Trophoblast cell (in vitro differentiated cells and primary cell): ENCODE measurements around the gene FCGR3A.
"Not testable (repeated sequence)": the region's sequence is repeated elsewhere in the genome, so short reads cannot be mapped to it uniquely, and the experiment has no call there.

ENCODE experiments used
- DNase-seq, 2 donors: peaks; one replicate each; pipeline ENCODE4 v3.0.0-alpha.2; 2016
- H2AFZ ChIP-seq: 2 replicates; pipeline ENCODE4 v1.6.1; 2013; ENCODE audit warnings: low read length, moderate library complexity, mild to moderate bottlenecking; ENCODE audit not compliant: insufficient read depth, poor library complexity
- H2AK5ac ChIP-seq: 2 replicates; pipeline ENCODE4 v1.6.1; 2013; ENCODE audit warnings: mild to moderate bottlenecking, low read length
- H2BK120ac ChIP-seq: 2 replicates; pipeline ENCODE4 v1.6.1; 2013; ENCODE audit warnings: low read length, mild to moderate bottlenecking, moderate library complexity; ENCODE audit not compliant: insufficient read depth, poor library complexity
- H2BK12ac ChIP-seq: 2 replicates; pipeline ENCODE4 v1.6.1; 2013; ENCODE audit warnings: mild to moderate bottlenecking, low read length, moderate library complexity
- H2BK5ac ChIP-seq: 2 replicates; pipeline ENCODE4 v1.6.1; 2013; ENCODE audit warnings: low read length, low read depth, moderate library complexity, mild to moderate bottlenecking; ENCODE audit not compliant: poor library complexity
- H3K14ac ChIP-seq: 2 replicates; pipeline ENCODE4 v1.6.1; 2013; ENCODE audit warnings: mild to moderate bottlenecking, low read length
- H3K18ac ChIP-seq: 2 replicates; pipeline ENCODE4 v1.6.1; 2013; ENCODE audit warnings: mild to moderate bottlenecking, low read length
- H3K23ac ChIP-seq: 2 replicates; pipeline ENCODE4 v1.6.1; 2013; ENCODE audit warnings: low read length
- H3K27ac ChIP-seq: 2 replicates; pipeline ENCODE4 v1.5.1; 2013; ENCODE audit warnings: low read depth, mild to moderate bottlenecking, inconsistent platforms, low read length, moderate library complexity
- H3K27me3 ChIP-seq: 2 replicates; pipeline ENCODE4 v1.6.1; 2013; ENCODE audit warnings: inconsistent platforms, mild to moderate bottlenecking, low read length, moderate library complexity; ENCODE audit not compliant: insufficient read depth
- H3K36me3 ChIP-seq, 2 experiments: 1 replicate in 1 of 2; 2 replicates in 1 of 2; pipeline ENCODE4 v1.6.1; 2013; ENCODE audit warnings: low read length in 2 of 2, mild to moderate bottlenecking in 2 of 2, moderate library complexity in 1 of 2; ENCODE audit not compliant: insufficient read depth in 2 of 2, control insufficient read depth in 1 of 2
- H3K4ac ChIP-seq: 2 replicates; pipeline ENCODE4 v1.6.1; 2013; ENCODE audit warnings: low read depth, mild to moderate bottlenecking, low read length, moderate library complexity
- H3K4me1 ChIP-seq, 2 experiments: 1 replicate in 1 of 2; 2 replicates in 1 of 2; pipeline ENCODE4 v1.6.1; 2013; ENCODE audit warnings: low read length in 2 of 2, mild to moderate bottlenecking in 2 of 2, moderate library complexity in 1 of 2; ENCODE audit not compliant: insufficient read depth in 2 of 2, control insufficient read depth in 1 of 2
- H3K4me2 ChIP-seq: 2 replicates; pipeline ENCODE4 v1.6.1; 2013; ENCODE audit warnings: inconsistent platforms, mild to moderate bottlenecking, low read length, moderate library complexity
- H3K4me3 ChIP-seq: 2 replicates; pipeline ENCODE4 v1.5.1; 2013; ENCODE audit warnings: mild to moderate bottlenecking, low read depth, low read length, inconsistent platforms
- H3K79me1 ChIP-seq: one replicate; pipeline ENCODE4 v1.6.1; 2013; ENCODE audit warnings: low read length
- H3K79me2 ChIP-seq: 2 replicates; pipeline ENCODE4 v1.6.1; 2013; ENCODE audit warnings: low read length, mild to moderate bottlenecking; ENCODE audit not compliant: control insufficient read depth, insufficient read depth, poor library complexity
- H3K9ac ChIP-seq: 2 replicates; pipeline ENCODE4 v1.6.1; 2013; ENCODE audit warnings: mild to moderate bottlenecking, low read length
- H3K9me3 ChIP-seq: 2 replicates; pipeline ENCODE4 v1.6.1; 2013; ENCODE audit warnings: low read depth, mild to moderate bottlenecking, control low read depth, inconsistent platforms, low read length; ENCODE audit not compliant: insufficient read depth
- H4K12ac ChIP-seq: 2 replicates; pipeline ENCODE4 v1.6.1; 2013; ENCODE audit warnings: low read depth, mild to moderate bottlenecking, low read length, moderate library complexity
- H4K8ac ChIP-seq: 2 replicates; pipeline ENCODE4 v1.6.1; 2013; ENCODE audit warnings: low read depth, mild to moderate bottlenecking, low read length, moderate library complexity
- H4K91ac ChIP-seq: one replicate; pipeline ENCODE4 v1.6.1; 2013; ENCODE audit warnings: low read depth, mild to moderate bottlenecking, low read length, moderate library complexity
- WGBS: extraction: QIAGEN DNeasy Blood & Tissue Kit; methylation state at CpG from one replicate; pipeline ENCODE4 v1.1.7; 2013; ENCODE audit warnings: missing lambda C conversion rate; ENCODE audit not compliant: insufficient read length, insufficient coverage; ENCODE audit errors: extremely low coverage; 5-methylcytosine and 5-hydroxymethylcytosine counted together

The FCGR3A gene

DNA sequence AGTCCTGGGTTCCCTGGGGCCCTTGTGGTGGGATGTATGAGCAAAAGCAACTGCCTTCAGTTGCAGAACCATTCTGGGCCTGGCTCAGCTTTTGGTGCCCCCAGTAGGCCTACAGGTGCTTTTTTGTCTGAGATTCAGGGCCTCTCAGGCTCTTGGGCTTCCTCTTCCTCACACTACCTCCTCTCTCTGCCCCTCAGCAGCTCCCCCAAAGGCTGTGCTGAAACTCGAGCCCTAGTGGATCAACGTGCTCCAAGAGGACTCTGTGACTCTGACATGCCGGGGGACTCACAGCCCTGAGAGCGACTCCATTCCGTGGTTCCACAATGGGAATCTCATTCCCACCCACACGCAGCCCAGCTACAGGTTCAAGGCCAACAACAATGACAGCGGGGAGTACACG is 39.7 kb upstream of the FCGR3A start:
- H3K9ac ChIP-seq, H3K79me2 ChIP-seq, H2BK12ac ChIP-seq, H3K9me3 ChIP-seq, H4K8ac ChIP-seq, H3K4me2 ChIP-seq, H3K36me3 ChIP-seq, H3K18ac ChIP-seq, H3K23ac ChIP-seq, H3K4me3 ChIP-seq, H3K4ac ChIP-seq, H3K27ac ChIP-seq, H3K79me1 ChIP-seq, H2BK5ac ChIP-seq, H2AFZ ChIP-seq, H3K27me3 ChIP-seq, H4K91ac ChIP-seq, H4K12ac ChIP-seq, H3K4me1 ChIP-seq, DNase-seq, H3K14ac ChIP-seq, H2BK120ac ChIP-seq, H2AK5ac ChIP-seq: not testable (repeated sequence)
- WGBS, result no CpG with 5 or more reads among the region's 8 CpGs

DNA sequence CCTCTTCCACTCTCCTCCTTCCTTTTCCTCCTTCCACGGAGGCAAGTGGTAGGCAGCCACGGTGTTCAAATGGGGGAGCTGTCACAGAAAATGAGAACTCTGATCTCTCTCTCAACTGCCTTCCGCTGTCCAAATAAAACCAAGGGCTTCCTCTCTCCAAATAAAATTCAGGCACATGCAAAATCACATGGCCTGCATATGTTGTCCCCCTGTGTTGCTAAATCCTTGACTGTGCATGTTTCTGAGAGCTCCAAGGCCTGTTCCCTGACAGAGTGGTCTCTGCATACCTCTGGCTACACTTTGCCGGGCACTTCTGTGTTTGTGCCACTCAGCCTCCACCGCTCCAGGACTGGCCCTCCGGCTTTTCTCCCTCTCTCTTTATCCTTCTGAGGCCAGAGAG is 39.0 kb upstream of the FCGR3A start:
- H4K8ac ChIP-seq, H3K23ac ChIP-seq, H4K12ac ChIP-seq, H3K79me1 ChIP-seq, H3K27me3 ChIP-seq, H4K91ac ChIP-seq, H3K4me1 ChIP-seq, H2BK12ac ChIP-seq, H2BK5ac ChIP-seq, H2AK5ac ChIP-seq, H3K4me3 ChIP-seq, H3K18ac ChIP-seq, H3K27ac ChIP-seq, H3K4ac ChIP-seq, DNase-seq, H2AFZ ChIP-seq, H3K9me3 ChIP-seq, H3K14ac ChIP-seq, H3K4me2 ChIP-seq, H3K79me2 ChIP-seq, H3K9ac ChIP-seq, H2BK120ac ChIP-seq, H3K36me3 ChIP-seq: not testable (repeated sequence)
- WGBS, result no CpG with 5 or more reads among the region's 6 CpGs

DNA sequence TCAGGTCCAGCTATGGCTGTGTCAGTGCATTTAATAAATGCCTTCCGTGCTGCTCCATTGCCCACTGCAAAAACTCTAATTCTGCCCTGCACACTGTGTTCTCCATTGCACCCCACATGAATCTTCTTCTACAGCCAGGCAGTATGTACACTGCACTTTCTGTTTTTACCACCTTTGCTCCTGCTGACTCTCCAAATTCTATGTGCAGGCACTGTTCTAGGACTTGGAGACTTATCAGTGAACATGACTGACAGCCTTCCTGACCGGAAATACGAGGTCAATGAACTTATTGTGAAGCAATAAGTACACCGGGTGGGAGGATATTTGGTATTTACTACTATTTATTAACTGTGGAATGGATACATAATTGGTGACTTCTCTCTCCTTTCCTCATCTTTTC is 33.3 kb upstream of the FCGR3A start:
- H4K8ac ChIP-seq, H3K27me3 ChIP-seq, H2AK5ac ChIP-seq, H3K9ac ChIP-seq, H3K36me3 ChIP-seq, H3K4me2 ChIP-seq, H2BK120ac ChIP-seq, H3K18ac ChIP-seq, DNase-seq, H4K12ac ChIP-seq, H2BK5ac ChIP-seq, H4K91ac ChIP-seq, H2AFZ ChIP-seq, H3K79me2 ChIP-seq, H3K14ac ChIP-seq, H3K27ac ChIP-seq, H3K4me3 ChIP-seq, H2BK12ac ChIP-seq, H3K79me1 ChIP-seq, H3K23ac ChIP-seq, H3K4me1 ChIP-seq, H3K9me3 ChIP-seq, H3K4ac ChIP-seq: not testable (repeated sequence)
- whole genome bisulfite sequencing, result no CpG with 5 or more reads among the region's 4 CpGs

DNA sequence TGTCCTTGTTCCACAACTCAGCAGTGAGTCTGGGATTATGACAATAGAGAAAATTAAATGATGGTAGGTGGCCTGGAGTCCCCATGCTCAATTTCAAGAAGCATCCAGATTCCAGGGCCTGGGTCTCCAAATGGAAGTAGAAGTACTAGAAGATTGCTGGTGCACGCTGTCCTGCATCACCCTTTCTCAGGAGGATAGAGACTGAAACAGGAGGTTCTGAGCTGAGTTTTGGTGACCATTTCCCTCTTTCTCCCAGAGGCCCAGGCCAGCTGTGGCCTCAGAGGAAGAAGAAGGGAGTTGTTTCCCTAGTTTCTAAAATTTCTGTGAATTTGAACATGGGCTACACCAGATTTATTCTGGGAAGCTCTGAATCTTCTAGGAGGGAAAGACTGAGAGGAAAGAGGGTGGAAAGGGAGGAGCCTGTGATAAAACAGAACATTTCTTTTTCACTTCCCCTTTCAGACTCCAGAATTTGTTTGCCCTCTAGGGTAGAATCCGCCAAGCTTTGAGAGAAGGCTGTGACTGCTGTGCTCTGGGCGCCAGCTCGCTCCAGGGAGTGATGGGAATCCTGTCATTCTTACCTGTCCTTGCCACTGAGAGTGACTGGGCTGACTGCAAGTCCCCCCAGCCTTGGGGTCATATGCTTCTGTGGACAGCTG is 31.4 kb upstream of the FCGR3A start:
- H4K12ac ChIP-seq, H3K4ac ChIP-seq, H3K4me1 ChIP-seq, H3K79me1 ChIP-seq, H4K8ac ChIP-seq, H2AK5ac ChIP-seq, H3K4me2 ChIP-seq, H3K36me3 ChIP-seq, H3K27me3 ChIP-seq, H4K91ac ChIP-seq, H3K9me3 ChIP-seq, H3K9ac ChIP-seq, DNase-seq, H3K27ac ChIP-seq, H3K14ac ChIP-seq, H2BK120ac ChIP-seq, H3K79me2 ChIP-seq, H2BK5ac ChIP-seq, H2AFZ ChIP-seq, H3K23ac ChIP-seq, H3K4me3 ChIP-seq, H3K18ac ChIP-seq, H2BK12ac ChIP-seq: not testable (repeated sequence)
- no CpG with 5 or more reads among the region's 4 CpGs for WGBS
